Glutamatergic neuron (in vitro differentiated cells): ENCODE measurements around the gene ING2. TPM values are rescaled to one million over a fixed set of nuclear protein-coding genes. Genes with fewer than 3 reads are reported as not detected.

ENCODE experiments used
- DNase-seq: peaks from one replicate; pipeline ENCODE4 v3.0.0; 2022
- H3K27ac Mint-ChIP-seq: one replicate; pipeline ENCODE4 v1.8.0; 2020; ENCODE audit warnings: mild to moderate bottlenecking, mixed read lengths, inconsistent platforms; ENCODE audit not compliant: unreplicated experiment
- H3K27me3 Mint-ChIP-seq: one replicate; pipeline ENCODE4 v1.8.0; 2020; ENCODE audit warnings: mild to moderate bottlenecking, moderate library complexity, mixed read lengths, inconsistent platforms; ENCODE audit not compliant: unreplicated experiment
- H3K36me3 Mint-ChIP-seq: one replicate; pipeline ENCODE4 v1.8.0; 2020; ENCODE audit warnings: mild to moderate bottlenecking, mixed read lengths, inconsistent platforms; ENCODE audit not compliant: unreplicated experiment
- H3K4me1 Mint-ChIP-seq: one replicate; pipeline ENCODE4 v1.8.0; 2020; ENCODE audit warnings: mild to moderate bottlenecking, low read depth, mixed read lengths, inconsistent platforms; ENCODE audit not compliant: unreplicated experiment
- H3K4me3 Mint-ChIP-seq: one replicate; pipeline ENCODE4 v1.8.0; 2020; ENCODE audit warnings: mild to moderate bottlenecking, mixed read lengths, inconsistent platforms; ENCODE audit not compliant: unreplicated experiment
- H3K9me3 Mint-ChIP-seq: one replicate; pipeline ENCODE4 v1.8.0; 2020; ENCODE audit warnings: mild to moderate bottlenecking, moderate library complexity, mixed read lengths, inconsistent platforms; ENCODE audit not compliant: unreplicated experiment
- total RNA-seq: library from RNA; stranded (reverse); fragmentation: NEBNext Ultra II Directional; extraction: Animal tissue kit (Norgen Biotek cat#: 25700); gene quantifications from one replicate; pipeline ENCODE4 v1.2.1, GENCODE V29; 2021; ENCODE audit not compliant: unreplicated experiment
- TF ChIP-seq, protein P1 (sequence below): fragments of 200-600 bp; sonication (generic); IDR thresholded peaks from one replicate; pipeline ENCODE4 v1.5.0; 2021; ENCODE audit not compliant: partially characterized antibody, unreplicated experiment

The ING2 gene
- total RNA-seq, 1 donor from 2014 or later: 4.8 TPM

DNA sequence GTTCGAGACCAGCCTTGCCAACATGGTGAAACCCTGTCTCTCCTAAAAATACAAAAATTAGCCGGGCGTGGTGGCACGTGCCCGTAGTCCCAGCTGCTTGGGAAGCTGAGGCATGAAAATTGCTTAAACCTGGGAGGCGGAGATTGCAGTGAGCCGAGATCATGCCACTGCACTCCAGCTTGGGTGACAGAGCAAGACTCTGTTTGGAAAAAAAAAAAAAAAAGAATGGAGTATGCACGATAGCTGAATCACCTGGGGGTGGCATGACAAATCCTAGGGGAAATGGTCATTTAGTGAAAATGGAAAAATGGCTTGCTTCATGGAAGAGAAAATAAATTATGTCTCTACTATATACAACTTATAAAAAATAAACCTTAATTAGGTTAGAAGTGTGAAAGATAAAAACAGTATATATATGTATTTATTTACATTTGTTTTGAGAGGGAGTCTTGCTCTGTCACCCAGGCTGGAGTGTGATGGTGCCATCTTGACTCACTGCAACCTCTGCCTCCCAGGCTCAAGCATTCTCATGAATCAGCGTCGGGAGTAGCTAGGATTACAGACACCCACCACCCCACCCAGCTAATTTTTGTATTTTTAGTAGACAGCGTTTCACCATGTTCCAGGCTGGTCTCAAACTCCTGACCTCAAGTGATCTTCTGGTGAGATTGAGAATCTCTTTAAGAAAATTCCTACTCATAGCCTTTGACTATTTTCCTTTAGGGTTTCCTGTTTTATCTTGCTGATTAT lies 19.3 kb upstream of the ING2 start:
- Mint-ChIP-seq H3K4me3 (no peak overlapping the region), H3K27ac (no peak overlapping the region), H3K9me3 (no peaks in the 10 kb centered on the region), H3K27me3 (peaks cover 2% of the 10 kb centered on the region), H3K4me1 (no peaks in the 10 kb centered on the region), H3K36me3 (peaks cover 9% of the 10 kb centered on the region)
- TF ChIP-seq, protein P1, sequence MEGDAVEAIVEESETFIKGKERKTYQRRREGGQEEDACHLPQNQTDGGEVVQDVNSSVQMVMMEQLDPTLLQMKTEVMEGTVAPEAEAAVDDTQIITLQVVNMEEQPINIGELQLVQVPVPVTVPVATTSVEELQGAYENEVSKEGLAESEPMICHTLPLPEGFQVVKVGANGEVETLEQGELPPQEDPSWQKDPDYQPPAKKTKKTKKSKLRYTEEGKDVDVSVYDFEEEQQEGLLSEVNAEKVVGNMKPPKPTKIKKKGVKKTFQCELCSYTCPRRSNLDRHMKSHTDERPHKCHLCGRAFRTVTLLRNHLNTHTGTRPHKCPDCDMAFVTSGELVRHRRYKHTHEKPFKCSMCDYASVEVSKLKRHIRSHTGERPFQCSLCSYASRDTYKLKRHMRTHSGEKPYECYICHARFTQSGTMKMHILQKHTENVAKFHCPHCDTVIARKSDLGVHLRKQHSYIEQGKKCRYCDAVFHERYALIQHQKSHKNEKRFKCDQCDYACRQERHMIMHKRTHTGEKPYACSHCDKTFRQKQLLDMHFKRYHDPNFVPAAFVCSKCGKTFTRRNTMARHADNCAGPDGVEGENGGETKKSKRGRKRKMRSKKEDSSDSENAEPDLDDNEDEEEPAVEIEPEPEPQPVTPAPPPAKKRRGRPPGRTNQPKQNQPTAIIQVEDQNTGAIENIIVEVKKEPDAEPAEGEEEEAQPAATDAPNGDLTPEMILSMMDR: no peak
- DNase-seq: no peak

DNA sequence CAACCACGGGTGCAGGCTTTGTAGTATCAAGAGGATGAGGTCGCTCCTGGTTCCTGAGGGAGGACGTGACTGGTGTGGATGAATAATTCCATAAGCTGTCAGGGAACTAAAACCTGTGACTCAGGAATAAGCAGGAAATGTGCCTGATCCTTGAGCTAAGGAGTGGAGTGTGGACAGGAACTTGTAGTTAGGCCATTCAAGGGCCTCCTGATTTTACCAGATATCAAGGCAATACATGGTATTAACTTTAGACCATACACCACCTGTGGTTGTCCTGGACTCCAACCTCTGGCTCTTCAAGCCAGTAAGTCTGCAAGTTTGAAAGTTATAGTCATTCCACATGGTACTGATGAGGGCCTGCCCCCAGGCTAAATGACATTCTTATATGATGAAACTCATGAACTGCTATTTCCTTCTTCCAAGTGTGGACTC lies 12.1 kb upstream of the ING2 start:
- peaks cover 1% of the 10 kb centered on the region for H3K9me3 Mint-ChIP-seq

GRCh38 chr4:183493246-183493645 lies 11.6 kb upstream of the ING2 start:
- no peak overlapping the region for H3K4me3 Mint-ChIP-seq
- no peaks in the 10 kb centered on the region for H3K27me3 Mint-ChIP-seq

More for the DNA sequence above, 12.1 kb upstream of the ING2 start:
- Mint-ChIP-seq H3K4me3 (no peak overlapping the region), H3K27ac (no peak overlapping the region), H3K4me1 (no peaks in the 10 kb centered on the region), H3K36me3 (peaks cover 7% of the 10 kb centered on the region), H3K27me3 (no peaks in the 10 kb centered on the region)
- TF ChIP-seq, protein P1: no peak
- DNase-seq: no peak

GRCh38 chr4:183495184-183495583 lies 9.7 kb upstream of the ING2 start:
- no peaks in the 10 kb centered on the region for H3K27me3 Mint-ChIP-seq
- peaks cover 2% of the 10 kb centered on the region for H3K4me1 Mint-ChIP-seq
- no peak overlapping the region for H3K4me3 Mint-ChIP-seq
- H3K36me3 Mint-ChIP-seq: peaks cover 7% of the 10 kb centered on the region
- no peak for DNase-seq
- TF ChIP-seq, protein P1: no peak
- no peak overlapping the region for H3K27ac Mint-ChIP-seq
- H3K9me3 Mint-ChIP-seq: peaks cover 1% of the 10 kb centered on the region

More at GRCh38 chr4:183493246-183493645, 11.6 kb upstream of the ING2 start:
- H3K27ac Mint-ChIP-seq: no peak overlapping the region
- no peak for DNase-seq
- H3K9me3 Mint-ChIP-seq: peaks cover 1% of the 10 kb centered on the region
- TF ChIP-seq, protein P1: no peak
- no peaks in the 10 kb centered on the region for H3K4me1 Mint-ChIP-seq
- H3K36me3 Mint-ChIP-seq: peaks cover 7% of the 10 kb centered on the region

DNA sequence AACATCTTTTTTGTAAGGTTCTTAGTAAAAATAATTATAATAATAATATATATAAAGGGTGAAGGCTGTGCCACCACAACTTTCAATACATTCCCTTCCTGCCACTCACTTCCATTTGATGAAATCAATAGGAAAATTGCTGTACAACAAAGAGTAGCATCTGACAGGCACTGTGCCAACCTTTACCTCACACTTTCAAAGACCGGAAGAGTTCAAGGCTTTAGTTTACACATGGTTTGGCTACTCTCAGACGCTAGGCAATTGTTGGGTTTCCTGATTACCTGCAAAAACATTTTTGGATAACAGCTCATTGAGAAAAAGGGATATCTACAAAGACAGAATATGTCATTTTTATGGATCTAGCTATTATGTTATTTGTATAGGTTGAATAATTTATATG lies 5.5 kb upstream of the ING2 start:
- Mint-ChIP-seq H3K27ac (no peak overlapping the region), H3K4me1 (peaks cover 11% of the 10 kb centered on the region), H3K36me3 (no peaks in the 10 kb centered on the region), H3K27me3 (peaks cover 8% of the 10 kb centered on the region), H3K9me3 (peaks cover 4% of the 10 kb centered on the region), H3K4me3 (no peak overlapping the region)
- TF ChIP-seq, protein P1: no peak
- no peak for DNase-seq
